Keratinocyte (primary cell): ENCODE data around the gene ARL6IP6. TPM values are rescaled to one million over a fixed set of nuclear protein-coding genes. Genes with fewer than 3 reads are reported as not detected.
"Not testable (repeated sequence)": the region's sequence is repeated elsewhere in the genome, so short reads cannot be mapped to it uniquely, and the experiment has no call there.

Experiments used
- DNase-seq: peaks from one replicate; pipeline ENCODE4 v3.0.0-alpha.2; 2011; ENCODE audit warnings: low read depth, missing footprints, low spot score
- FAIRE-seq: peaks from 2 replicates; lab custom pipeline; 2011; peaks lifted over from hg19 to GRCh38; lab: Jason Lieb, UNC
- H2AFZ ChIP-seq: 2 replicates; pipeline ENCODE4 v1.6.0; 2012; ENCODE audit warnings: low read length, control low read depth, inconsistent platforms; ENCODE audit not compliant: control insufficient read depth
- H3K27ac ChIP-seq: 2 replicates; pipeline ENCODE4 v1.5.1; 2011; ENCODE audit warnings: low read length; ENCODE audit not compliant: control insufficient read depth, insufficient read depth
- H3K27me3 ChIP-seq: 3 replicates; pipeline ENCODE4 v1.6.0; 2011; ENCODE audit warnings: low read length; ENCODE audit not compliant: control insufficient read depth, insufficient read depth; ENCODE audit errors: extremely low read depth
- H3K36me3 ChIP-seq, 2 experiments: 2 replicates in 1 of 2; 3 replicates in 1 of 2; pipeline ENCODE4 v1.5.1; 2011; ENCODE audit warnings: low read length in 2 of 2, mild to moderate bottlenecking in 1 of 2; ENCODE audit not compliant: control insufficient read depth in 2 of 2, insufficient read depth in 2 of 2; ENCODE audit errors: extremely low read depth in 1 of 2
- H3K4me1 ChIP-seq: 3 replicates; pipeline ENCODE4 v1.5.1; 2011; ENCODE audit warnings: low read length; ENCODE audit not compliant: control insufficient read depth, insufficient read depth; ENCODE audit errors: extremely low read depth
- H3K4me2 ChIP-seq: 3 replicates; pipeline ENCODE4 v1.6.0; 2011; ENCODE audit warnings: low read depth, low read length; ENCODE audit not compliant: control insufficient read depth, insufficient read depth; ENCODE audit errors: extremely low read depth
- H3K4me3 ChIP-seq, 3 experiments: fragments of 200-600 bp in 1 of 3; sonication (generic) in 1 of 3; 2 replicates in 2 of 3; 3 replicates in 1 of 3; pipeline ENCODE4 v1.5.1; 2011 to 2016; ENCODE audit warnings: low read length in 3 of 3, mild to moderate bottlenecking in 3 of 3, control low read depth in 2 of 3, inconsistent platforms in 1 of 3, low read depth in 1 of 3, mixed read lengths in 1 of 3, mixed run types in 1 of 3, moderate library complexity in 1 of 3; ENCODE audit not compliant: control insufficient read depth in 2 of 3, insufficient read depth in 2 of 3; ENCODE audit errors: extremely low read depth in 1 of 3
- H3K79me2 ChIP-seq: 2 replicates; pipeline ENCODE4 v1.6.0; 2012; ENCODE audit warnings: low read length; ENCODE audit not compliant: control insufficient read depth, insufficient read depth
- H3K9ac ChIP-seq: 3 replicates; pipeline ENCODE4 v1.6.0; 2011; ENCODE audit warnings: low read length; ENCODE audit not compliant: control insufficient read depth, insufficient read depth; ENCODE audit errors: extremely low read depth
- H3K9me1 ChIP-seq: 3 replicates; pipeline ENCODE4 v1.6.0; 2011; ENCODE audit warnings: low read length; ENCODE audit not compliant: control insufficient read depth, insufficient read depth; ENCODE audit errors: extremely low read depth
- H3K9me3 ChIP-seq: 2 replicates; pipeline ENCODE4 v1.5.1; 2012; ENCODE audit warnings: low read depth, low read length; ENCODE audit not compliant: control insufficient read depth
- H4K20me1 ChIP-seq: 3 replicates; pipeline ENCODE4 v1.6.0; 2011; ENCODE audit warnings: low read length; ENCODE audit not compliant: control insufficient read depth, insufficient read depth; ENCODE audit errors: extremely low read depth
- EZH2 ChIP-seq: IDR thresholded peaks from one replicate; pipeline ENCODE4 v1.6.1; 2012; ENCODE audit warnings: inconsistent platforms, mild to moderate bottlenecking, low read length, moderate library complexity
- dilution Hi-C: fragments of 300-500 bp; cut with MboI; formaldehyde crosslinking; loops from one replicate; pipeline ENCODE4 v1.7.0; 2020; ENCODE audit warnings: low sequenced_read_pairs; ENCODE audit not compliant: extremely low pct_ligation_motif_present
- polyA plus RNA-seq, 5 experiments: library from polyadenylated mRNA; depleted of rRNA in 3 of 5; stranded (reverse) in 3 of 5; stranded (forward) in 1 of 5; unstranded in 1 of 5; fragments of >200 nt; gene quantifications; 1 replicate in 1 of 5; 2 replicates in 3 of 5; 3 replicates in 1 of 5; pipeline versions ENCODE4 v1.2.1 to v1.2.3, GENCODE V29; 2011 to 2012; ENCODE audit warnings: missing spikeins in 2 of 5, low read depth in 1 of 5, low replicate concordance in 1 of 5
- TF ChIP-seq, protein P1 (sequence below), 3 experiments: IDR thresholded peaks in 1 of 3; conservative IDR thresholded peaks in 1 of 3; optimal IDR thresholded peaks in 1 of 3; 2 replicates in 2 of 3; 3 replicates in 1 of 3; pipeline versions ENCODE3 to v1.5.1; 2011; ENCODE audit warnings: low read length in 3 of 3, mild to moderate bottlenecking in 3 of 3, moderate library complexity in 2 of 3, control low read depth in 1 of 3, inconsistent platforms in 1 of 3; ENCODE audit not compliant: insufficient read depth in 2 of 3; ENCODE audit errors: extremely low read depth in 1 of 3

Gene ARL6IP6
- polyA plus RNA-seq, 1 donor (not counting 4 experiments of a cell fraction or from before 2014, with no cell fraction given): 52.5 TPM

- H3K27me3 ChIP-seq: no peaks in the 10 kb centered on the region
- dilution Hi-C loops: no loop called here
- no peak overlapping the region for H3K9ac ChIP-seq
- H3K27ac ChIP-seq: no peak overlapping the region
- no peaks in the 10 kb centered on the region for H3K79me2 ChIP-seq
- FAIRE-seq (no peak), DNase-seq (no peak)
- H3K36me3 ChIP-seq: peaks cover 0 to 2% of the 10 kb centered on the region in 2 experiments
- H3K4me3 ChIP-seq: no peak overlapping the region
- no peak overlapping the region for H2AFZ ChIP-seq
- H3K4me1 ChIP-seq: no peaks in the 10 kb centered on the region
- H3K9me3 ChIP-seq: no peaks in the 10 kb centered on the region
- TF ChIP-seq, protein P1, sequence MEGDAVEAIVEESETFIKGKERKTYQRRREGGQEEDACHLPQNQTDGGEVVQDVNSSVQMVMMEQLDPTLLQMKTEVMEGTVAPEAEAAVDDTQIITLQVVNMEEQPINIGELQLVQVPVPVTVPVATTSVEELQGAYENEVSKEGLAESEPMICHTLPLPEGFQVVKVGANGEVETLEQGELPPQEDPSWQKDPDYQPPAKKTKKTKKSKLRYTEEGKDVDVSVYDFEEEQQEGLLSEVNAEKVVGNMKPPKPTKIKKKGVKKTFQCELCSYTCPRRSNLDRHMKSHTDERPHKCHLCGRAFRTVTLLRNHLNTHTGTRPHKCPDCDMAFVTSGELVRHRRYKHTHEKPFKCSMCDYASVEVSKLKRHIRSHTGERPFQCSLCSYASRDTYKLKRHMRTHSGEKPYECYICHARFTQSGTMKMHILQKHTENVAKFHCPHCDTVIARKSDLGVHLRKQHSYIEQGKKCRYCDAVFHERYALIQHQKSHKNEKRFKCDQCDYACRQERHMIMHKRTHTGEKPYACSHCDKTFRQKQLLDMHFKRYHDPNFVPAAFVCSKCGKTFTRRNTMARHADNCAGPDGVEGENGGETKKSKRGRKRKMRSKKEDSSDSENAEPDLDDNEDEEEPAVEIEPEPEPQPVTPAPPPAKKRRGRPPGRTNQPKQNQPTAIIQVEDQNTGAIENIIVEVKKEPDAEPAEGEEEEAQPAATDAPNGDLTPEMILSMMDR (optimal IDR thresholded peaks at IDR 0.05 in 1 of 3, IDR thresholded peaks at IDR 0.05 in 1 of 3, conservative IDR thresholded peaks at IDR 0.05 in 1 of 3; ENCODE audit: extremely low read depth in 1 of 3, insufficient read depth in 2 of 3, low read length in 3 of 3): no peak
- no peak for TF ChIP-seq EZH2
- no peak overlapping the region for H3K4me2 ChIP-seq
- H4K20me1 ChIP-seq: no peaks in the 10 kb centered on the region
- no peaks in the 10 kb centered on the region for H3K9me1 ChIP-seq
Observed at GRCh38 chr2:152738438-152738837, 20.0 kb downstream of the ARL6IP6 start.

DNA sequence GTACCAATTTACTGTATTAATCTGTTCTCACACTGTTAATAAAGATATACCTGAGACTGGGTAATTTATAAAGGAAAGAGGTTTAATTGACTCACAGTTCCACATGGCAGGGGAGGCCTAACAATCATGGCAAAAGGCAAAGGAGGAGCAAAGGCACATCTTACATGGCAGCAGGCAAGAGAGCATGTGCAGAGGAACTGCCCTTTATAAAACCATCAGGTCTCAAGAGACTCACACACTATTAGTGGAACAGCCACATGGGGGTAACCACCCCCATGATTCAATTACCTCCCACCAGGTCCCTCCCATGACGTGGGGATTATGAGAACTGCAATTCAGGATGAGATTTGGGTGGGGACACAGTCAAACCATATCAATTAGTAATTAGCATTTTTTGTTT is 21.3 kb downstream of the ARL6IP6 start:
- H3K9me3 ChIP-seq, H3K4me1 ChIP-seq, H3K9ac ChIP-seq, H3K4me3 ChIP-seq, H4K20me1 ChIP-seq, DNase-seq, H2AFZ ChIP-seq, H3K27ac ChIP-seq, FAIRE-seq, dilution Hi-C loops, H3K79me2 ChIP-seq, H3K4me2 ChIP-seq, H3K27me3 ChIP-seq, H3K36me3 ChIP-seq, H3K9me1 ChIP-seq: not testable (repeated sequence)

- no peak overlapping the region for H2AFZ ChIP-seq
- H3K9ac ChIP-seq: no peak overlapping the region
- H3K4me1 ChIP-seq: no peaks in the 10 kb centered on the region
- TF ChIP-seq EZH2: no peak
- TF ChIP-seq, protein P1 (optimal IDR thresholded peaks at IDR 0.05 in 1 of 3, IDR thresholded peaks at IDR 0.05 in 1 of 3, conservative IDR thresholded peaks at IDR 0.05 in 1 of 3; ENCODE audit: extremely low read depth in 1 of 3, insufficient read depth in 2 of 3, low read length in 3 of 3): peak in 2 of 3 experiments; percentile 49 to 69
- no peak overlapping the region for H3K4me3 ChIP-seq
- H3K9me3 ChIP-seq: no peaks in the 10 kb centered on the region
- no peaks in the 10 kb centered on the region for H3K79me2 ChIP-seq
- H3K36me3 ChIP-seq: peaks cover 0 to 2% of the 10 kb centered on the region in 2 experiments
- H4K20me1 ChIP-seq: no peaks in the 10 kb centered on the region
- H3K4me2 ChIP-seq: no peak overlapping the region
- no peaks in the 10 kb centered on the region for H3K9me1 ChIP-seq
- DNase-seq (no peak), FAIRE-seq (no peak)
- H3K27me3 ChIP-seq: no peaks in the 10 kb centered on the region
- no peak overlapping the region for H3K27ac ChIP-seq
- dilution Hi-C loops: no loop called here
Observed at GRCh38 chr2:152740743-152741328, 22.4 kb downstream of the ARL6IP6 start.
